Thymus (tissue), 11 donors: Measurements from ENCODE around the gene ATP13A2. TPM values are rescaled to one million over a fixed set of nuclear protein-coding genes. Genes with fewer than 3 reads are reported as not detected.

Experiments used
- DNase-seq, 9 donors: peaks; one replicate each; pipeline ENCODE4 v3.0.0-alpha.2; 2013; ENCODE audit warnings: low spot score in 9 of 9, low read depth in 6 of 9, missing footprints in 1 of 9
- H3K27ac ChIP-seq, 2 donors: one replicate each; pipeline ENCODE4 v1.5.1; 2013; ENCODE audit warnings: control low read depth in 1 of 2, low read depth in 1 of 2, low read length in 1 of 2, mild to moderate bottlenecking in 1 of 2, moderate library complexity in 1 of 2
- H3K27me3 ChIP-seq, 2 donors: one replicate each; pipeline ENCODE4 v1.5.1; 2013; ENCODE audit warnings: low read length in 1 of 2; ENCODE audit not compliant: control insufficient read depth in 2 of 2, insufficient read depth in 1 of 2
- H3K36me3 ChIP-seq, 2 donors: one replicate each; pipeline ENCODE4 v1.5.1; 2013; ENCODE audit warnings: low read length in 1 of 2, mild to moderate bottlenecking in 1 of 2, moderate library complexity in 1 of 2; ENCODE audit not compliant: control insufficient read depth in 2 of 2, insufficient read depth in 2 of 2
- H3K4me1 ChIP-seq, 2 donors: one replicate each; pipeline ENCODE4 v1.5.1; 2013; ENCODE audit warnings: low read length in 2 of 2; ENCODE audit not compliant: control insufficient read depth in 2 of 2, insufficient read depth in 2 of 2
- H3K4me3 ChIP-seq, 2 donors: one replicate each; pipeline ENCODE4 v1.5.1; 2013; ENCODE audit warnings: low read length in 2 of 2, control low read depth in 1 of 2, mild to moderate bottlenecking in 1 of 2
- H3K9me3 ChIP-seq, 2 donors: one replicate each; pipeline ENCODE4 v1.5.1; 2013; ENCODE audit warnings: low read length in 1 of 2, mild to moderate bottlenecking in 1 of 2; ENCODE audit not compliant: control insufficient read depth in 2 of 2, insufficient read depth in 1 of 2
- WGBS: extraction: QIAGEN DNeasy Blood & Tissue Kit; methylation state at CpG from one replicate; pipeline ENCODE4 v1.1.7; 2013; 5-methylcytosine and 5-hydroxymethylcytosine counted together
- polyA plus RNA-seq: library from polyadenylated mRNA; stranded (reverse); fragments of 200-250 nt; gene quantifications from one replicate; pipeline ENCODE4 v1.2.3, GENCODE V29; 2013
- total RNA-seq: library from RNA; stranded (reverse); fragments of 120-200 nt; gene quantifications from one replicate; pipeline ENCODE4 v1.2.4, GENCODE V29; 2013
- donor health status: healthy.

The ATP13A2 gene
- total and polyA plus RNA-seq, 2 donors: 9.3 to 18.3 TPM

DNA sequence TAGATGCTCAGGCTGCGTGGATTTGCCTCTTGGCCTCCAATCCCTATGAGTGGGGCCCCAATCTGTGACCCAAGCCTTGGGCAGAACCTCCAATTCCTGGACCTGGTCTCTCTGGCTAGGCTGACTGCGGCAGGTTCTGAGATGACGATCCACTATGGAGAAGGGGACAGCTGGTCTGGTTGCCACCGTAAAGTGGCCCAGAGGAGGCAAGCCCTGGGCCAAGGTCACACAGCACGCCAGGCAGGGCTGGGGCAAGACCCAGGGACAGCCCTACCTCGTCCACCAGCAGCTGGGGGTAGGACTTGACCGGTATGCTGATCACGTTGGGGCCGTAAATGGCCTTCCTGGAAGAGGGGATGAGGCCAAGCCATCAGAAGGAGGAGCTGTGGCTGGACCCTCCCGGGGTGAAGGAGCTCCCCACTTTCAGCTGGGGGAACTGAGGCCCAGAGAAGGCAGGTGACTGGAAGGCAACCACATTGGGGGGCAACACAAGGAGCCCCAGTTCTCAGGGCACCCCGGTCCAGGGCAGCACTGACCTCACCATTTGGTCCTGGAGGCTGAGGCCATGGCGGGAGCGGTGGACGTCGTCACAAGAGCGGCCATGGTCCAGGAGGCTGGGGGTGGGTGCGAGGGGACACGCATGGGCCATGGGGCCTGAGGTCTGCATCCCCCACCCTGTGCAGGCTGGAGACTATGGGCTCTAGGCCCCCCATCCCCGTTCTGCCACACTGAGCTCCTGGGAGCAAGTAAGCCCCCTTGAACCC, 9.8 kb downstream of the ATP13A2 start:
- Histone ChIP-seq H3K27ac (no peak overlapping the region), H3K4me1 (no peaks in the 10 kb centered on the region), H3K9me3 (no peaks in the 10 kb centered on the region), H3K36me3 (peaks cover 6 to 66% of the 10 kb centered on the region in 2 donors), H3K27me3 (no peaks in the 10 kb centered on the region), H3K4me3 (no peak overlapping the region)
- DNase-seq: no peak
- 99% methylated on average over 19 of the region's 19 CpGs for WGBS

DNA sequence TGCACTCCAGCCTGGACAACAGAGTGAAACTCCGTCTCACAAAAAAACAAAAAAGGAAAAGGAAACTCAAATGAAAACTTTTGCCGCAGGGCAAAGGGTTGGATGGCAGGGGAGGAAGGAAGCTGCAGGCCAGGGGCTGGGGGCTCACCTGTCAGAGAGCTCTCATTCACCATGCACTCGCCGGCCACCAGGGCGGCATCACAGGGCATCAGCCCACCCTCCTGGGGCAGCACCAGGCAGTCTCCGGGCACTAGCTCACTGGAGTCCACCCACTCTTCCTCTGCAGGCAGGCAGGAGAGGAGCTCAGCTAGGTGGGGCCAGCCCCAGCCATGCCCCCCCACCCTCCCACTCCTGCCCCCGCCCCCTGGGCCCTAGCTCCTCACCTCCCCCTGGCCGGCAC, 11.9 kb downstream of the ATP13A2 start:
- DNase-seq: no peak
- peaks cover 9 to 73% of the 10 kb centered on the region in 2 donors for H3K36me3 ChIP-seq
- H3K27me3 ChIP-seq: no peaks in the 10 kb centered on the region
- WGBS: 87% methylated on average over 8 of the region's 8 CpGs
- H3K4me3 ChIP-seq: no peak overlapping the region
- H3K9me3 ChIP-seq: no peaks in the 10 kb centered on the region
- H3K4me1 ChIP-seq: no peaks in the 10 kb centered on the region
- no peak overlapping the region for H3K27ac ChIP-seq

DNA sequence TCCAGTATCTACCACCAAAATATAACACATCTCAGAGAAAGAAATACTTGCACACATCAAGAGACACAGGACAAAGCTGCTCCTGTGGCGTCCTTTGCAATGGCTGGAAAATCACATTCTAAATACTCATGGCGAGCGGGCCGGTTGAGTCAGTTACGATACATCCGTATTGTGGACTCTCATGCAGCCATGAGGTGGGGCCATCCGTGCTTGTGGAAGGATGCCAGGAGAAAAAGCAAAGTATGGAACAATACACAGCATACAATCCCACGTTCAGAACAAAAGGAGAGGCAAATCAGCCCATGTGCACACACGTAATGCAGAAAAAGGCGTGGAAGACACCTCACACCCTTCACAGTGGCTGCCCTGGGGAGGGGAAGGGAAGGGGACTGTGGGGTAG, 13.1 kb downstream of the ATP13A2 start:
- DNase-seq: no peak

DNA sequence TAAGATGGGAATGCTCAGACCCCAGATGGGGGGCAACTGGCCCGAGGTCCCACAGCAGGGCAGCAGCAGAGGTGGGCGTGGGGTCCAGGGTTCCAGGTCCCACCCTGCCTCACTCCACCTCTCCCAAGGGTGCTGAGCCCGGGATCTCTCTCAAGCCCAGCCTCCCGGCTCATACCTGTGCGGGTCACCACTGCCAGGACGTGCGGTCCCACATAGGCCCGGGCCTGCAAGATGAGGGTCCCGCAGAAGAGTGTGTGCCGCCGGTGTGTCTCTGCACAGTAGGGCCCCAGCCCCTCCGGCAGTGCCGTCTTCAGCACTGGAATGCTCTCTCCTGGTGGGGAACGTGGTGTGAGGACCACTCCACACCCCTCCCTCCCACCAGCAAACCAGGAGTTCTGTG, 14.9 kb downstream of the ATP13A2 start:
- no peaks in the 10 kb centered on the region for H3K27me3 ChIP-seq
- H3K36me3 ChIP-seq: peaks cover 3 to 51% of the 10 kb centered on the region in 2 donors
- no peaks in the 10 kb centered on the region for H3K9me3 ChIP-seq
- no peak overlapping the region for H3K27ac ChIP-seq
- 98% methylated on average over 14 of the region's 14 CpGs for WGBS
- H3K4me1 ChIP-seq: no peaks in the 10 kb centered on the region
- H3K4me3 ChIP-seq: no peak overlapping the region
- DNase-seq: no peak

More for the DNA sequence above, 13.1 kb downstream of the ATP13A2 start:
- Histone ChIP-seq H3K4me1 (no peaks in the 10 kb centered on the region), H3K27me3 (no peaks in the 10 kb centered on the region), H3K9me3 (no peaks in the 10 kb centered on the region), H3K27ac (no peak overlapping the region), H3K36me3 (peaks cover 3 to 61% of the 10 kb centered on the region in 2 donors), H3K4me3 (no peak overlapping the region)
- WGBS: 95% methylated on average over 10 of the region's 10 CpGs

DNA sequence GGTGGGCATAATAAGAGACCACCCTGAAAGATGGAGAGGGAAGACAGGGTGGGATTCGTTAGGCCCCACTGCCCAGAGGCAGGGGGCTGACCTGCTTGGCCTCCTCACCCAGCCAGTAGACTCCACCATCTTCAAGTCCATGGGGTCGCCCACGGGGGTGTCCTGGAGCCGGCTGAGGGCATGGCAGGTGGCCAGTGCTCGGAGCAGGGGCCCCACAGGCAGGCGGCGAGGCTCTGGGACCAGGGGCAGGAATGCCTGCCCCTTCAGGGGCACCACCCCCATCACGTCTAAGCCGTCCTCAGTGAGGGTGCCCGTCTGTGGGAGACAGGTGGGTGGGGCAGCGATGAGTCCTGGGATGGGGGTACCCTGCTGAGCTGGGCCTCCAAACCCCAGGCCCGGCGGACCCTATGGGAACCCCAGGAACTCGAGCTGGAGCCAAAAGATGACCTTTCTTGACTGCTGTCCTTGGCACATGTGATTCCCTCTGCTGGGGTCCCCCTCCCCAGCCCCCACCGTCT, 18.1 kb downstream of the ATP13A2 start:
- H3K36me3 ChIP-seq: peaks cover 3 to 39% of the 10 kb centered on the region in 2 donors
- H3K4me3 ChIP-seq: no peak overlapping the region
- DNase-seq: no peak

DNA sequence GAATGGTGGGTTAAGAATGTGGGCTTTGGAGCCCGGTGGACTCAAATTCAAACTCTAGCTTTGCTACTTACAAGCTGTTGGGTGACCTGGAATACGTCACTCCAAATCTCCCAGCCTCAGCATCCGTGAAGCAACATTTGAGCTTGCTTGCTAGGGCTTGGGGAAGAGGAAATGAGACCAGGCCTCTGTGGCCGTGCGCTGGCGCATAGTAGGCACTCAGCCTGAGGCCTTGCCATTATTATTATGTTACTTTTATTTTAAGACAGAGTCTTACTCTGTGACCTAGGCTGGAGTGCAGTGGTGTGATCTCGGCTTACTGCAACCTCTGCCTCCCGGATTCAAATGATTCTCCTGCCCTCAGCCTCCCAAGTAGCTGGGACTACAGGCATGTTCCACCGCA, 19.1 kb downstream of the ATP13A2 start:
- Histone ChIP-seq H3K36me3 (peaks cover 3 to 39% of the 10 kb centered on the region in 2 donors), H3K27me3 (no peaks in the 10 kb centered on the region), H3K4me1 (no peaks in the 10 kb centered on the region), H3K27ac (no peak overlapping the region), H3K9me3 (no peaks in the 10 kb centered on the region), H3K4me3 (no peak overlapping the region)
- WGBS: 99% methylated on average over 9 of the region's 9 CpGs
- DNase-seq: no peak

More for the DNA sequence above, 18.1 kb downstream of the ATP13A2 start:
- H3K27me3 ChIP-seq: no peaks in the 10 kb centered on the region
- WGBS: 96% methylated on average over 15 of the region's 15 CpGs
- no peaks in the 10 kb centered on the region for H3K9me3 ChIP-seq
- no peak overlapping the region for H3K27ac ChIP-seq
- no peaks in the 10 kb centered on the region for H3K4me1 ChIP-seq

DNA sequence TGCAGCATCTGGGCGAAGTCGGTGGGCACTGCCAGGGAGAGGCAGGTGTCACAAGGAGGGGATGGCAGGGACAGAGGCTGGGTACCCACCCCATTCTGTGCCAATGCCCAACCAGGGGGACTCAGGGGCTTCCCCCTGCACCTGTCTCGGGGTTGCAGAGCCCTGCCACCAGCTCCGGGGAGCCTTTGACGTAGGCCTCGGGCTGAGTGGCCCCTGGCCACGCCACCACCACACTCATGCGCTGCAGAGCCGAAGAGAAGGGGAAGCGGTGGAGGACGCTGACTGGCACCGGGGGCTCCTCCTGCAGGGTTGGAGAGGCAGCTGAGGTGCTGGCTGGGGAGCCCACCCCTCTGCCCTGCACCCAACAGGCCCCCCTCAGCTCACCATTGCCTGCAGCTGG, 19.6 kb downstream of the ATP13A2 start:
- no peaks in the 10 kb centered on the region for H3K4me1 ChIP-seq
- WGBS: 98% methylated on average over 12 of the region's 12 CpGs
- H3K36me3 ChIP-seq: peaks cover 3 to 42% of the 10 kb centered on the region in 2 donors
- no peaks in the 10 kb centered on the region for H3K9me3 ChIP-seq
- DNase-seq: no peak
- H3K27ac ChIP-seq: no peak overlapping the region
- no peaks in the 10 kb centered on the region for H3K27me3 ChIP-seq
- no peak overlapping the region for H3K4me3 ChIP-seq

DNA sequence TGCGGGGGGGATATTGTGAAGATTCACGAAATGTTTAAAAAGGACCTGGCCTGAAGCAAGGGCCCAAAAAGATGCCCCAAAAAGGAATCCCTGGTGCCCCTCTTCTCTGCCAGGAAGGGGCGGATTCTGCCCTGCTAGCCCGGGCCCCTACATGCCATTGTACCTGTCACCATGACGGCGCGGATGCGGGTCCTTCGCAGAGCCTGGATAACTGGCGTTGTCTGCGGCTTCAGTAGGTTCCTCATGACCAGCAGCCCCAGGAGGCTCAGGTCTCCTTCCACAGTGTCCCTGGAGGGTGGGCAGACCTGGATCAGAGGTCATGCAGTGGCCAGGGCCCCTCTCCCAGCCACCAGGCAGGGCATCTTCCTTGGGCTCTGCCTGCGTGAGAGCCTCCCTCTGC, 20.2 kb downstream of the ATP13A2 start:
- Histone ChIP-seq H3K27ac (no peak overlapping the region), H3K36me3 (peaks cover 3 to 42% of the 10 kb centered on the region in 2 donors), H3K27me3 (no peaks in the 10 kb centered on the region), H3K4me1 (no peaks in the 10 kb centered on the region), H3K9me3 (no peaks in the 10 kb centered on the region), H3K4me3 (no peak overlapping the region)
- DNase-seq: no peak
- WGBS: 99% methylated on average over 12 of the region's 12 CpGs

DNA sequence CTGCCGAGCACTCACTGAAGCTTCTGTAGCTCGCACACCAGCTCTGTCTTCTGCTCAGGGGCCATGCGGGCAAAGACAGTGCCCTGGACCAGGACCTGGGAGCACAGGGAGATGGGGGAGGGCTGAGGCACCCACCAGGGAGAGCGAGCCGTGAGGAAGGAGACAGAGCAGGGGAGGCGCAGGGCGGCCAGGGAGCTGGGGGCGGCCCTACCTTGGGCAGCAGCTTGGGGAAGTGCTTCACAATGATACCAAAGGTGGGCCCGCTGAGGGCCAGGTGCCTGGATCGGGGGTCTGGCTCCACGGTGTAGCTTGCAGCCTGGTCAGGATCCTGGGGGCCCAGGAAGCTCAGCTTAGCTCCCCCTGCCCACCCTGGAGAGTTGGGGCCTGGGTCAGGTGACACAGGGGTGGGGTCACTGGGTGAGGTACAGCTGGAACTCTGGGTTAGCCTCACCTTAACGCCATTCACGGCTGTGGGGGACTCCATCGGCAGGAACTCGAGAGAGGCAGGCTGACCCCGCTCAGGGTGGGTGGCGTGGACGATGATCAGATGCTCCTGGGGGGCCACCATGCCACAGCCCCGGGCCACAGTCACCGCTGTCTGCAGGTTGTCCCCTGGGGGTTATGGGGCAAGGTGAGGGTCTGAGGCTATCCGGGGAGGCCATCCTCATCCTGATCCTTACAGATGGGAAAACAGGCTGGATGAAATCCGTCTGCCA, 21.9 kb downstream of the ATP13A2 start:
- H3K4me1 ChIP-seq: no peaks in the 10 kb centered on the region
- 98% methylated on average over 22 of the region's 22 CpGs for WGBS
- H3K27me3 ChIP-seq: no peaks in the 10 kb centered on the region
- H3K4me3 ChIP-seq: no peak overlapping the region
- no peak overlapping the region for H3K27ac ChIP-seq
- H3K9me3 ChIP-seq: no peaks in the 10 kb centered on the region
- DNase-seq: no peak
- peaks cover 2 to 44% of the 10 kb centered on the region in 2 donors for H3K36me3 ChIP-seq
